ENCODE data around the gene LRP1-AS.

Gene LRP1-AS

DNA sequence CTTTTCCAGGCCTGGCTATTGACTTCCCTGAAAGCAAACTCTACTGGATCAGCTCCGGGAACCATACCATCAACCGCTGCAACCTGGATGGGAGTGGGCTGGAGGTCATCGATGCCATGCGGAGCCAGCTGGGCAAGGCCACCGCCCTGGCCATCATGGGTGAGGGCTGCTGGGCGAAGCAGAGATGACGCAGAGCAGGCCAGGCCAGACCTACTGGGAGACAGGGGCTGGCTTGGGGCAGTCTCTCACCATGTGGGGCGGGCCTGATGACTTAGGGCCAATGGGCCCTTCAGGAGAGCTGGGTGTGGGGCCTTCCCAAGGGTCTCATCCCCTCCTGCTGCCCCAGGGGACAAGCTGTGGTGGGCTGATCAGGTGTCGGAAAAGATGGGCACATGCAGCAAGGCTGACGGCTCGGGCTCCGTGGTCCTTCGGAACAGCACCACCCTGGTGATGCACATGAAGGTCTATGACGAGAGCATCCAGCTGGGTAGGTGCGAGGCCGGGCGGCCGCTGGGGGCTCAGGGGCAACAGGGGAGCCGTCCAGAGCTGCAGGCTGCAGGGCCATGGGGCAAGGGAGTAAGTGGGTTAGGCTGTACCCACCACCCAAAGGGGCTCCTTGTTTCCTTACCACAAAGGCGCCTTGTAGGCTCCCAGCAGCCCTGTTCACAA, 33.0 kb upstream of the LRP1-AS start:
- DNase-seq (ENCODE audit: low read depth), result no peak

DNA sequence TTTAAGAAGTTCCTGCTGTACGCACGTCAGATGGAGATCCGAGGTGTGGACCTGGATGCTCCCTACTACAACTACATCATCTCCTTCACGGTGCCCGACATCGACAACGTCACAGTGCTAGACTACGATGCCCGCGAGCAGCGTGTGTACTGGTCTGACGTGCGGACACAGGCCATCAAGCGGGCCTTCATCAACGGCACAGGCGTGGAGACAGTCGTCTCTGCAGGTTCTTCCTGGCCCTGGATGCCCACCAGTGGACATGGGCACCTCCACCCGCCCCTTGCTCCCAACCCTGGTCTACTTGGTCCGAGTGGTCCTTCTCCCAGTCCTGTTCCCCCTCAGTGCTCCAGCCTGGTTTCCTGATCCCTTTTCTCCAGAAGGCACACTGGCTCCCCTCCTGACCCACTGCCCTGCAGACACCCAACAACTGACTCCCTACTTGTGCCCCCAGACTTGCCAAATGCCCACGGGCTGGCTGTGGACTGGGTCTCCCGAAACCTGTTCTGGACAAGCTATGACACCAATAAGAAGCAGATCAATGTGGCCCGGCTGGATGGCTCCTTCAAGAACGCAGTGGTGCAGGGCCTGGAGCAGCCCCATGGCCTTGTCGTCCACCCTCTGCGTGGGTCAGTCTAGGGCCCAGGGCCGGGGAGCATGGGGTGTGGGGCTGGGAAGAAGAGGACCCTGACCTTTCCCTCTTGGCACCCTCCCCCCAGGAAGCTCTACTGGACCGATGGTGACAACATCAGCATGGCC, 32.1 kb upstream of the LRP1-AS start:
- no peak for DNase-seq (ENCODE audit: low read depth)

DNA sequence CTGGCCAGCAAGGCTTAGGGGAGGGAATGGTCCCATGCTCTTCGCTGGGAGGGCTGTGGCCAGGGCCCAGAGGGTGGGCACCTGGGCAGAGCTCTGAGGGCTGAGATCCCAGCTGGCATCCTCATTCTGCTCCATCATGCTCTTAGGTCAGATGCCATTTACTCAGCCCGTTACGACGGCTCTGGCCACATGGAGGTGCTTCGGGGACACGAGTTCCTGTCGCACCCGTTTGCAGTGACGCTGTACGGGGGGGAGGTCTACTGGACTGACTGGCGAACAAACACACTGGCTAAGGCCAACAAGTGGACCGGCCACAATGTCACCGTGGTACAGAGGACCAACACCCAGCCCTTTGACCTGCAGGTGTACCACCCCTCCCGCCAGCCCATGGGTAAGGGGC, 30.8 kb upstream of the LRP1-AS start:
- no peak for DNase-seq (ENCODE audit: low read depth)

DNA sequence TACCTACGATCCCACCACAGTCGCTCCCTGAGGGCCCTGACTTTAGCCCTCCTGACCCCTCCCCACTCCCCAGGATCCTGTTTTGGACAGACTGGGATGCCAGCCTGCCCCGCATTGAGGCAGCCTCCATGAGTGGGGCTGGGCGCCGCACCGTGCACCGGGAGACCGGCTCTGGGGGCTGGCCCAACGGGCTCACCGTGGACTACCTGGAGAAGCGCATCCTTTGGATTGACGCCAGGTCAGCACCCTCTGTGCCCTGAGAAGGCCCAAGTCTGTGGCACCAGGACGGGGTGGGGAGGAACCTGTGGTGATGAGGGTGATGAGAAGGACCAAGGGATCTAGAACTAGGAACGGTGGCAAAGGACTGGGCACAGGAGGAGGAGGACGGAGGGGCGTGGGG, 29.9 kb upstream of the LRP1-AS start:
- DNase-seq (ENCODE audit: low read depth), result no peak

DNA sequence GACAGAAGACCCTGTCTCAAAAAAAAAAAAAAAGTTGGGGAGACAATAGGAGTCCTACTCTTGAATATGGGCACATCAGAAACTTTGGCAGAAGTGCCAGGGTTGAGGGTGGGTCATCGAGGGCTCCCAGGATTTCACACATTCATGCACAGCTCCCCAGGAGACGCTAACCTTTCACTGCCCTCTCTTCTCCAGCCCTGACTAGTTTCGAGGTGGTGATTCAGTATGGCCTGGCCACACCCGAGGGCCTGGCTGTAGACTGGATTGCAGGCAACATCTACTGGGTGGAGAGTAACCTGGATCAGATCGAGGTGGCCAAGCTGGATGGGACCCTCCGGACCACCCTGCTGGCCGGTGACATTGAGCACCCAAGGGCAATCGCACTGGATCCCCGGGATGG, 29.4 kb upstream of the LRP1-AS start:
- no peak for DNase-seq (ENCODE audit: low read depth)

DNA sequence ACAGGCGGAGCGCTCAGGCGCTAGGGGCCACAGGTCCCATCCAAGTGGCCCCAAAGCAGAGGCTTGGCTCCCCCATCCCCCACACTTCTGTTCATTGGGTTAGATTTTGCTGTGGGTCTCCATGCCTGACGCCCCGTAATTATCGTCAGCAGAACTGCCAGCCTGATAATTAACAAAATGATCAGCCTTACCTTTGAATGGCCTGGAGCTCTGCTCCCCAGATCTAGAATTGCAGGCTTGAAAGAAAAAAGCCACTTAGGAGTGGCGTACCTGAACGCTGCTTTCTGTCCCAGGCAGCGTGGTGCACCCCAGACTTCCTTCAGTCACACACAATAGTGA, 28.7 kb upstream of the LRP1-AS start:
- DNase-seq (ENCODE audit: low read depth), result no peak

DNA sequence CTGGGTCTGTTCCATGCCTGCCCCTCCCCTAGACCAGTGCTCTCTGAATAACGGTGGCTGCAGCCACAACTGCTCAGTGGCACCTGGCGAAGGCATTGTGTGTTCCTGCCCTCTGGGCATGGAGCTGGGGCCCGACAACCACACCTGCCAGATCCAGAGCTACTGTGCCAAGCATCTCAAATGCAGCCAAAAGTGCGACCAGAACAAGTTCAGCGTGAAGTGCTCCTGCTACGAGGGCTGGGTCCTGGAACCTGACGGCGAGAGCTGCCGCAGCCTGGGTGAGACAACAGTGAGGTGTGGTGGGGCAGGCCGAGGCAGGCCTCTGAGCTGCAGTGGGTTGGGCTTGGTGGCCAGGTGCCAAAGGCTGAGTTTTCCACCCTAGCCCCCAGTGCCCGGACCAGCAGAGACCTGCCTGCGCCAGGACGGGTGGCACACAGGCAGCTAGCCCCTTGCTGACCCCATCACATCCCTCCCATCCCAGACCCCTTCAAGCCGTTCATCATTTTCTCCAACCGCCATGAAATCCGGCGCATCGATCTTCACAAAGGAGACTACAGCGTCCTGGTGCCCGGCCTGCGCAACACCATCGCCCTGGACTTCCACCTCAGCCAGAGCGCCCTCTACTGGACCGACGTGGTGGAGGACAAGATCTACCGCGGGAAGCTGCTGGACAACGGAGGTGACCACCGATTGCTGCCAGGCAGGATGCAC, 28.2 kb upstream of the LRP1-AS start:
- peak; percentile 63 for DNase-seq (ENCODE audit: low read depth)

DNA sequence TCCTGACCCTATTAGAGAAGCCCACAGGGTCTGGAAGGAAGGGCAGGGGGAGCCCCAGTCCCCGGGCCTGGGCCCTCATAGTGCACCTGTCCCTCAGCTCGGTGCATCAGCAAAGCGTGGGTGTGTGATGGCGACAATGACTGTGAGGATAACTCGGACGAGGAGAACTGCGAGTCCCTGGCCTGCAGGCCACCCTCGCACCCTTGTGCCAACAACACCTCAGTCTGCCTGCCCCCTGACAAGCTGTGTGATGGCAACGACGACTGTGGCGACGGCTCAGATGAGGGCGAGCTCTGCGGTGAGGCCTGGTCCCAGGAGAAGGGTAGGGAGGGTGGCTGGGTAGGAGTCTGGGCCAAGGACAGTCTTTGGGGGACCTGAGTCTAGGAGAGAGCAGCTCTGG, 26.3 kb upstream of the LRP1-AS start:
- no peak for DNase-seq (ENCODE audit: low read depth)

DNA sequence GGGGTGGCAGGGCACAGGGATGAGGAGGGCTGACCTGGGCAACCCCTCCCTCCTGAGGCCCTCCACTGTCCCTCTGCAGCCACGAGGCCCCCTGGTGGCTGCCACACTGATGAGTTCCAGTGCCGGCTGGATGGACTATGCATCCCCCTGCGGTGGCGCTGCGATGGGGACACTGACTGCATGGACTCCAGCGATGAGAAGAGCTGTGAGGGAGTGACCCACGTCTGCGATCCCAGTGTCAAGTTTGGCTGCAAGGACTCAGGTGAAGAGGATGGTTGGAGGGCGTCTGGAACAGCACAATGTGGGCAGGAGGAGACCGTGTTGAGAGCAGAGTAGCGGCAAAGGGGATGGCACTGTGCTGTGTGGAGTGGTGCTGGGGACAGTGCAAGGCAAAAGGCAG, 25.7 kb upstream of the LRP1-AS start:
- DNase-seq (ENCODE audit: low read depth), result no peak

DNA sequence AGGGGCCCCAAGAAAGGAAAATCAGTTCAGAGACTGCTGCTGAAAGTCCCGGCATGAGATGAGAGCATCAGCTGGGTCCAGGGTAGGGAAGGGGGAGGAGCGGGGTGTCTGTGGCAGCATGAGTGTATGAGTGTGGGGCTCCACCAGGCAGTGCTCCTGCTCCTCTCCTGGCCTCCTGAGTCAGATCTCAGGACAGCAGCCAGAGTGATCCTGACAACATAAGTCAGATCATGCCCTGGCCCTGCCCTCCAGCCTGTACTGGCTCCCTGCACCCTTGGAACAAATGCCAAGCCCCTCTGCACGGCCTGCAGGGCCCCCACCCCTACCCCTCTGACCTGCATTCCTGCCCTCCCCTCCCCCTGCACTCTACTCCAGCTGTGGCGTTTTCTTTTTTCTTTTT, 24.2 kb upstream of the LRP1-AS start:
- DNase-seq (ENCODE audit: low read depth), result peak; percentile 88

DNA sequence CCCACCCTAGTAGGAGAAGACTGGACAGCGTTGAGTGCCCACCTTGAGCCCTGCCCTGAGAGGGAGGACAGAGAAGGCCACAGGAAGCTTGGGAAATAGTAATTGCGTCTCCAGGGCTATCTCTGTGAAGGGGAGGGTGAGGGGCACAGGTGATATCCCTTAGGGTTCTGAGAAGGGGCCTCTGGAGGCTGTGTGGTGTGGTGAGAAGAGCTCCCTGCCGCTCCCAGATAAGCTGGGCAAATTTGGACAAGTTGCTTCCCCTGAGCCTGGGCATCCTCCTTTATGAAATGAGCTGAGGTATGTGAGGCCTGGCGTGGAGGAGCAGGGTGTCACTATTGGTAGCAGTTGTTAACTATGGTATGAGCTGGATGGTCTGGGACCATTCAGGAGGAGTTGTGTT, 23.5 kb upstream of the LRP1-AS start:
- DNase-seq (ENCODE audit: low read depth), result no peak

DNA sequence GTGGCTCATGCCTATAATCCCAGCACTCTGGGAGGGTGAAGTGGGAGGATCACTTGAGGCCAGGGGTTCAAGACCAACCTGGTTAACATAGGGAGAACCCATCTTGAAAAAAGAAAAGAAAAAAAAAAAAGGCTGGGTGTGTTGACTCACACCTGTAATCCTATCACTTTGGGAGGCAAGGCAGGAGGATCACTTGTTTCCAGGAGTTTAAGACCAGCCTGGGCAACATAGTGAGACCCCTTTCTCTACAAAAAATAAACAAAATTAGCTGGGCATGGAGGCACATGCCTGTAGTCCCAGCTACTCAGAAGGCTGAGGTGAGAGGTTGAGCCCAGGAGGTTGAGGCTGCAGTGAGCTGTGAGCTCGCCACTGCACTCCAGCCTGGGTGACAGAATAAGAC, 23.0 kb upstream of the LRP1-AS start:
- no peak for DNase-seq (ENCODE audit: low read depth)

DNA sequence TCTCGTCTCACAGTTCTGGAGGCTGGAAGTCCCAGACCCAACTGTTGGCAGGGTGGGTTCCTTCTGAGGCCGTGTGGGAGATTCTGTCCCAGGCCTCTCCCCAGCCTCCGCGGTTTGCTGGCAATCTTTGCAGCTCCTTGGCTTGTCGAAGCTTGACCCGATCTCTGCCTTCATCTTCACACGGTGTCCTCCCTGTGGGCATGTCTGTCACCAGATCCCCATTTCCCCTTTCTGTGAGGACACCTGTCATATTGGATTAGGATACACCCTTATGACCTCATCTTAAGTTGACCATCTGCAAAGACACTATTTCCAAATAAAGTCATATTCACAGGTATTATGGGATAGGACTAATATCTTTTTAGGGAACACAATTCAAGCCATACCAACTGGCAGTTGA, 22.6 kb upstream of the LRP1-AS start:
- no peak for DNase-seq (ENCODE audit: low read depth)

DNA sequence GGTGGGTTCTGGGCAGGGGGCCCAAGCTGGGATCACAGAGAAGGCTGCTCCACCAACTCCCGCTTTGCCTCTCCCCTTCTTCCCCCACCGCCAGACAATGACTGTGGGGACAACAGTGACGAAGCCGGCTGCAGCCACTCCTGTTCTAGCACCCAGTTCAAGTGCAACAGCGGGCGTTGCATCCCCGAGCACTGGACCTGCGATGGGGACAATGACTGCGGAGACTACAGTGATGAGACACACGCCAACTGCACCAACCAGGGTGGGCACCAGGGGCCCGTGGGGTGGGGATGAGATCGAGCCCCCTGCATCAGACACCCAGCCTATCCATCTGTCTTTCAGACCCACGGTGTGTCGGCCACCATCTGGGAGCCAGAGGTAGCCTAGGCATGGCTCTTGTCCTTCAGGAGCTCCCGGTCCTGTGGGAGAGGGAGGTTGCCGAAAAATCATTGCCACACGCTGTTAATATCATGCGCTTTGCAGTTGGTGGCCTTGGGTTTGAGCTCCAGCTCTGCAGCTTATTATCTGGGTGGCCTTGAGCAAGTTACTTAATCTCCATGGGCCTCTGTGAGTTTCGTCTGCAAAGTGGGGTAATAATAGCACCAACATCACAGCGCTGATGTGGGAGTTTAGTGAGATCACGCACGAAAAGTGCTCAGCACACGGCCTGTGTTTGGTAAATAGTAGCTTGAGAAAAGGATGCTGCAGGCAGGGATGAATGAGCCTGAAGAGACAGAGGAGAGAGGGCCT, 21.8 kb upstream of the LRP1-AS start:
- DNase-seq (ENCODE audit: low read depth), result no peak

DNA sequence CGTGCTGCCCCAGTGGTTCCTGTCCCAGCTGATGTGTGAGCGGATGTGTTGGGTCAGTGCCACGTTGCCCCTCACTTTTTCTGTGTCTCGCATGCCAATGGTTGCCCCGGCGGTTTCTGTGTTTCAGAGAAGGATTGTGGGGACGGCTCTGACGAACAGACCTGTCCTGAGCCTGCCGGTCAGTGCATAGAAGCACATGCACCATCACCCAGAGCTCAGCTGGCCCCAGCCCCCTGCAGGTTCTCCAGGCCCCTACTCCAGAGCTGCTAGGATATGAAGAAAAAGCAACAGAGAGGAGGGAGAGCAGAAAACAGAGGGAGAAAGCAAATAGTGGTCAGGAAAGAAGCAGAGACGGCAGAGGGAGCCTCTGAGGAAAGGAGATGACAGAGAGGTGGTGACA, 20.6 kb upstream of the LRP1-AS start:
- DNase-seq (ENCODE audit: low read depth), result no peak

DNA sequence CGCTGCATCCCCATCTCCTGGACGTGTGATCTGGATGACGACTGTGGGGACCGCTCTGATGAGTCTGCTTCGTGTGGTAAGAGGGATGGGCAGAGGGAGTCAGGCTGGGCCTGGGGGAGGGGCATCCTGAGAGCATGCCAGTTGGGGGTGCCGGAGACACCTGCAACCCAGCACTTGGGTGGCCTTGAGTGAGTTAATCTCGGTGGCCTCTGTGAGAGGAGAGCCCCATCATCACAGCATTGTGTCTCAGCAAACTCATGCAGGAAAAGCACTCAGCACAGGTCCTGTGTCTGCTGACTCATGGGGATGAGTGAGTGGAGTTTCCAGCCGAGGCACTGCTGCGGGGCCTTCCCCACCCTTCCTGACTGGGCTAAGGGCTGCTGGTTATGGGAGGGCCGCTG, 19.6 kb upstream of the LRP1-AS start:
- DNase-seq (ENCODE audit: low read depth), result peak; percentile 71

DNA sequence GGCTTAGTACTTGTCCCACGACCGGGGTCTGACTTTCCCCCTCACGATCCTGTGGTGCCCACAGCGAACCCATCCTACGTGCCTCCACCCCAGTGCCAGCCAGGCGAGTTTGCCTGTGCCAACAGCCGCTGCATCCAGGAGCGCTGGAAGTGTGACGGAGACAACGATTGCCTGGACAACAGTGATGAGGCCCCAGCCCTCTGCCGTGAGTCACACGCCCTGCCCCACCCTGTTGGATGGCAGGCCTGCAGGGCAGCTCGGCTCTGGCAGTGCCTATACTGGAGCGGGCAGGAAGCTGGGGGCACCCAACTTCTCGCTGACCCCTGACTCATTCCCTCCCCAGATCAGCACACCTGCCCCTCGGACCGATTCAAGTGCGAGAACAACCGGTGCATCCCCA, 18.3 kb upstream of the LRP1-AS start:
- DNase-seq (ENCODE audit: low read depth), result no peak

DNA sequence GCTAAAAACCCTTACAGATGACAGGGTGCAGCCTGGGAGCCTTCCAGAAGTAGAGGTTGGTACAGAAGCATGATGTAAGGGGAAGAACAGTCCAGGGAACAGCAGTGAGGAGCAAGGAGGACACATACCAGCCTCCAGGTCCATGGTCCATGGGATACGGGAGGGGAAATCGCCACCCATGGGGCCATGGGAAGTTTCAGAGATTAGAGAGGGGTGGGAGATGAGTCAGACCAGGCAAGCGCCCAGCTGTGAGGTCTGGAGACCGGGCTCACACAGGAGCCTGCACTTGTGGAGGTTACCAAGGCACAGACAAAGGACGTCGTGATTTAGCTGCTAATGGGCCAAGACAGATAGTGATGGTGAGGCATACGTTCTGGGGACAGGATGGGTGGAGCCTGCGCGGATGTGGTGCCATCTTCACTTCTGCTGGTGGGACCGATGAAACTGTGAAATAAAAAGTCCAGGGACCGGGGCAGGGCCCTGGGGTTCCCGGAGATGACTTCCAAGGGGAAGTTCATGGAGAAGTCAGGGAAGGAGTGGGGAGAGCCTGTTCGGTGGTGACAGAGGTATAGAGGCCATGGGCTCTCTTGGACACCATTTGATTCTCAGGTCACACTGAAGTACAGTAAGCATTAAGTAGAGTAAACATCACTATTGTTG, 17.7 kb upstream of the LRP1-AS start:
- DNase-seq (ENCODE audit: low read depth), result peak; percentile 49

DNA sequence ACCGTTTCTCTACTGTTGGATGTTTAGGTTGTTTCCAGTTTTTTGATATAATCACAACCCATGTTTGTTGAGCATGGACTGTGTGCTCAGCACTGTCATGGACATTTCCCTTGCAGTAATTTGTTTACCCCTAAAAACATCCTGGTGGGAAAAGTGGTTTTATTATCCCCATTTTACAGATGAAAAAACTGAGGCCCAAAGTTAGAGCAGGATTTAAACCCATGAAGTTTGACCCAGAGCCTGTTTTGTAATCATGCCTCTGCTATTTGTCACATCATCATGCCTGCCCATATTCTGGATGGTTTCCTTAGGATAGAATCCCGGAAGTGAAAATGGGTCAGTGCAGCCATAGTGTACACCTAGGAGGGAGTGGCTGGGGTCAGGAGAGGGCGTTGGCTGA, 17.0 kb upstream of the LRP1-AS start:
- no peak for DNase-seq (ENCODE audit: low read depth)

DNA sequence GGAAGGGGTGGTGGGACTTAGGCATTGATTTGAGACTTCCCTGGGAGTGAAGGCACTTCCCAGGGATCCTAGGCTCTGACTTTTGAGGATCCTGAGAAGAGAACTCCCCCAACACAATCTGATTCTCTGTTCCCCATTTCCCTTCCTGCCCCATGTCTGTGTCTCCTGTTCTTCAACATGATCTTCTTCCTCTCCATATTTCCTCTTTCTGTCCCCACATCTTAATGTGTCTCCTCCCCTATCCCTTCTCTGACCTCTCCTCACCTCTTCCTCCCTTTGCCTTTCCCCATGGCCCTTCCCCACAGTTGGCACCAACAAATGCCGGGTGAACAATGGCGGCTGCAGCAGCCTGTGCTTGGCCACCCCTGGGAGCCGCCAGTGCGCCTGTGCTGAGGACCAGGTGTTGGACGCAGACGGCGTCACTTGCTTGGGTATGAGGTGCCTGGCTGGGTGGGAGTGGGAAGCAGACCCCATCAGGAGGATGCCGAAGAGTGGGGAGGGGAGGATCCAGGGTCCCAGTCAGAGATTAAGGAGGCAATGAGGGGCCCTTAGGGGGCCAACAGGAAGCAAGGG, 15.2 kb upstream of the LRP1-AS start:
- DNase-seq (ENCODE audit: low read depth), result no peak

DNA sequence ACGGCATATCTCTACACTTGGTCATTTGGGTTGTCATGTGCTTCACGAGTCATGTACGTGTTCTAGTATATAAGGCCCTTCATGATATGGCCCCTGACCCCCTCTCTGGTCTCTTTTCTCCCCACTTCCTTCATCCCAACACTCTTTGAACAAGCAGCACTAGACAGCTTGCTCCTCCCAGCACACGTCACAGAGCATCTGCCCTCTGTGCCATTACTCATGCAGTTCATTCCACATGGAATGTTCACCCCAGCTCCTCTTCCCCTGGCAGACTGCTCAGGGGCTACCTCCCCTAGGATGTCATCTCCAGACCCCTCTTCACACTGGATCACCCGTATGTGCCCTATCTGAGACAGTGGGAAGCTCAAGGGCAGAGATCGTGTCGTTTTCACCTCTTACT, 14.1 kb upstream of the LRP1-AS start:
- DNase-seq (ENCODE audit: low read depth), result peak; percentile 58

DNA sequence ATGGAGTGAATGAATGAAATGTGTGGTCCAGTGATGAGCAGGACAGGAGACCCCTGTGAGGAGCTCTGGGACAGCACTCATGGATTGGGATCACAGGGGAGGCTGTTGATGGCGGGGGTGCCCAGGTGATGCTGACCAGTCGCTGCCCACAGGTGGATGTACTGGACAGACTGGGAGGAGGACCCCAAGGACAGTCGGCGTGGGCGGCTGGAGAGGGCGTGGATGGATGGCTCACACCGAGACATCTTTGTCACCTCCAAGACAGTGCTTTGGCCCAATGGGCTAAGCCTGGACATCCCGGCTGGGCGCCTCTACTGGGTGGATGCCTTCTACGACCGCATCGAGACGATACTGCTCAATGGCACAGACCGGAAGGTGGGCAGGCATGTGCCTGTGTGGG, 13.3 kb upstream of the LRP1-AS start:
- no peak for DNase-seq (ENCODE audit: low read depth)

Data from amniotic epithelial cell (primary cell).